Measurements from ENCODE around the gene SYNDIG1. TPM values are rescaled to one million over a fixed set of nuclear protein-coding genes. Genes with fewer than 3 reads are reported as not detected.

The SYNDIG1 gene
- total RNA-seq, 1 donor from 2014 or later: not detected

- Mint-ChIP-seq H3K27me3 (ENCODE audit: insufficient read depth) (no peaks in the 10 kb centered on the region), H3K27ac (no peak overlapping the region), H3K4me1 (ENCODE audit: low read depth) (no peaks in the 10 kb centered on the region), H3K4me3 (no peak overlapping the region), H3K9me3 (no peaks in the 10 kb centered on the region), H3K36me3 (ENCODE audit: low read depth) (no peaks in the 10 kb centered on the region)
- intact Hi-C loops (cut with micrococcal nuclease): no loop called here
- DNase-seq (ENCODE audit: low spot score): no peak
Observed at GRCh38 chr20:24576447-24576846, 107.0 kb downstream of the SYNDIG1 start.

- DNase-seq (ENCODE audit: low spot score): no peak
- intact Hi-C loops (cut with micrococcal nuclease): no loop called here
- Mint-ChIP-seq H3K27me3 (ENCODE audit: insufficient read depth) (no peaks in the 10 kb centered on the region), H3K4me1 (ENCODE audit: low read depth) (no peaks in the 10 kb centered on the region), H3K4me3 (no peak overlapping the region), H3K36me3 (ENCODE audit: low read depth) (no peaks in the 10 kb centered on the region), H3K9me3 (no peaks in the 10 kb centered on the region), H3K27ac (no peak overlapping the region)
Observed at GRCh38 chr20:24577271-24577909, 108.0 kb downstream of the SYNDIG1 start.

GRCh38 chr20:24578567-24579415 is 109.4 kb downstream of the SYNDIG1 start:
- H3K9me3 Mint-ChIP-seq: no peaks in the 10 kb centered on the region
- H3K27ac Mint-ChIP-seq: no peak overlapping the region
- H3K4me1 Mint-ChIP-seq (ENCODE audit: low read depth): no peaks in the 10 kb centered on the region
- no peaks in the 10 kb centered on the region for H3K27me3 Mint-ChIP-seq (ENCODE audit: insufficient read depth)
- H3K4me3 Mint-ChIP-seq: no peak overlapping the region
- no peaks in the 10 kb centered on the region for H3K36me3 Mint-ChIP-seq (ENCODE audit: low read depth)
- DNase-seq (ENCODE audit: low spot score): no peak
- intact Hi-C loops (cut with micrococcal nuclease): no loop called here

GRCh38 chr20:24579475-24579874 is 110.0 kb downstream of the SYNDIG1 start:
- no peak for DNase-seq (ENCODE audit: low spot score)
- no peak overlapping the region for H3K27ac Mint-ChIP-seq
- H3K4me3 Mint-ChIP-seq: no peak overlapping the region
- intact Hi-C loops (cut with micrococcal nuclease): no loop called here
- no peaks in the 10 kb centered on the region for H3K9me3 Mint-ChIP-seq
- no peaks in the 10 kb centered on the region for H3K4me1 Mint-ChIP-seq (ENCODE audit: low read depth)
- H3K27me3 Mint-ChIP-seq (ENCODE audit: insufficient read depth): no peaks in the 10 kb centered on the region
- no peaks in the 10 kb centered on the region for H3K36me3 Mint-ChIP-seq (ENCODE audit: low read depth)

- H3K27ac Mint-ChIP-seq: no peak overlapping the region
- no peaks in the 10 kb centered on the region for H3K4me1 Mint-ChIP-seq (ENCODE audit: low read depth)
- DNase-seq (ENCODE audit: low spot score): no peak
- H3K36me3 Mint-ChIP-seq (ENCODE audit: low read depth): no peaks in the 10 kb centered on the region
- H3K27me3 Mint-ChIP-seq (ENCODE audit: insufficient read depth): no peaks in the 10 kb centered on the region
- H3K4me3 Mint-ChIP-seq: no peak overlapping the region
- intact Hi-C loops (cut with micrococcal nuclease): no loop called here
- H3K9me3 Mint-ChIP-seq: no peaks in the 10 kb centered on the region
Observed at GRCh38 chr20:24580006-24580405, 110.6 kb downstream of the SYNDIG1 start.

- intact Hi-C loops (cut with micrococcal nuclease): no loop called here
- H3K9me3 Mint-ChIP-seq: no peaks in the 10 kb centered on the region
- no peak overlapping the region for H3K4me3 Mint-ChIP-seq
- no peak overlapping the region for H3K27ac Mint-ChIP-seq
- H3K27me3 Mint-ChIP-seq (ENCODE audit: insufficient read depth): no peaks in the 10 kb centered on the region
- H3K36me3 Mint-ChIP-seq (ENCODE audit: low read depth): no peaks in the 10 kb centered on the region
- DNase-seq (ENCODE audit: low spot score): no peak
- no peaks in the 10 kb centered on the region for H3K4me1 Mint-ChIP-seq (ENCODE audit: low read depth)
Observed at GRCh38 chr20:24580855-24581254, 111.4 kb downstream of the SYNDIG1 start.

GRCh38 chr20:24581443-24582170 is 112.2 kb downstream of the SYNDIG1 start:
- Mint-ChIP-seq H3K9me3 (no peaks in the 10 kb centered on the region), H3K36me3 (ENCODE audit: low read depth) (no peaks in the 10 kb centered on the region), H3K27ac (no peak overlapping the region), H3K4me3 (no peak overlapping the region), H3K4me1 (ENCODE audit: low read depth) (no peaks in the 10 kb centered on the region), H3K27me3 (ENCODE audit: insufficient read depth) (no peaks in the 10 kb centered on the region)
- intact Hi-C loops (cut with micrococcal nuclease): no loop called here
- DNase-seq (ENCODE audit: low spot score): no peak

GRCh38 chr20:24582373-24583168 is 113.1 kb downstream of the SYNDIG1 start:
- Mint-ChIP-seq H3K4me3 (no peak overlapping the region), H3K36me3 (ENCODE audit: low read depth) (no peaks in the 10 kb centered on the region), H3K9me3 (no peaks in the 10 kb centered on the region), H3K4me1 (ENCODE audit: low read depth) (no peaks in the 10 kb centered on the region), H3K27ac (no peak overlapping the region), H3K27me3 (ENCODE audit: insufficient read depth) (no peaks in the 10 kb centered on the region)
- no peak for DNase-seq (ENCODE audit: low spot score)
- intact Hi-C loops (cut with micrococcal nuclease): no loop called here

GRCh38 chr20:24583169-24583792 is 113.9 kb downstream of the SYNDIG1 start:
- no peak overlapping the region for H3K27ac Mint-ChIP-seq

GRCh38 chr20:24584078-24584477 is 114.6 kb downstream of the SYNDIG1 start:
- Mint-ChIP-seq H3K9me3 (no peaks in the 10 kb centered on the region), H3K4me1 (ENCODE audit: low read depth) (no peaks in the 10 kb centered on the region), H3K27me3 (ENCODE audit: insufficient read depth) (no peaks in the 10 kb centered on the region), H3K27ac (no peak overlapping the region), H3K36me3 (ENCODE audit: low read depth) (no peaks in the 10 kb centered on the region), H3K4me3 (no peak overlapping the region)
- intact Hi-C loops (cut with micrococcal nuclease): no loop called here
- DNase-seq (ENCODE audit: low spot score): no peak

More at GRCh38 chr20:24583169-24583792, 113.9 kb downstream of the SYNDIG1 start:
- Mint-ChIP-seq H3K27me3 (ENCODE audit: insufficient read depth) (no peaks in the 10 kb centered on the region), H3K36me3 (ENCODE audit: low read depth) (no peaks in the 10 kb centered on the region), H3K4me1 (ENCODE audit: low read depth) (no peaks in the 10 kb centered on the region), H3K4me3 (no peak overlapping the region), H3K9me3 (no peaks in the 10 kb centered on the region)
- intact Hi-C loops (cut with micrococcal nuclease): no loop called here
- no peak for DNase-seq (ENCODE audit: low spot score)

- intact Hi-C loops (cut with micrococcal nuclease): no loop called here
- H3K27ac Mint-ChIP-seq: no peak overlapping the region
- no peaks in the 10 kb centered on the region for H3K27me3 Mint-ChIP-seq (ENCODE audit: insufficient read depth)
- no peaks in the 10 kb centered on the region for H3K4me1 Mint-ChIP-seq (ENCODE audit: low read depth)
- no peak overlapping the region for H3K4me3 Mint-ChIP-seq
- H3K36me3 Mint-ChIP-seq (ENCODE audit: low read depth): no peaks in the 10 kb centered on the region
- DNase-seq (ENCODE audit: low spot score): no peak
- H3K9me3 Mint-ChIP-seq: no peaks in the 10 kb centered on the region
Observed at GRCh38 chr20:24584538-24585356, 115.3 kb downstream of the SYNDIG1 start.

All from activated T-helper 1 cell treated with anti-CD3 and anti-CD28 coated beads, Interleukin-12 subunit alpha, Interleukin-12 subunit beta, Interleukin-2, Interleukin-4 antibody, amounts not matched to agents 30 ng/mL and 10 ng/mL and 1 ng/mL, durations not matched to agents 14 hours and 24 hours and 36 hours (primary cell).